H1 (cell line): Measurements from ENCODE around the gene EPB41L4B. TPM values are rescaled to one million over a fixed set of nuclear protein-coding genes. Genes with fewer than 3 reads are reported as not detected.

Experiments used
- CTCF ChIA-PET: fragments of 300-600 bp; sonication (Branson Sonifier 250); formaldehyde crosslinking; loops from one replicate; lab custom pipeline; 2021; ENCODE audit not compliant: partially characterized antibody; lab: Charles Lee
- POLR2A ChIA-PET: fragments of 300-600 bp; sonication (Branson Sonifier 250); formaldehyde crosslinking; loops from one replicate; lab custom pipeline; 2021; ENCODE audit warnings: inconsistent platforms; ENCODE audit not compliant: partially characterized antibody; lab: Charles Lee
- DNase-seq, 2 experiments: peaks; one replicate each; pipeline versions ENCODE4 v3.0.0 to v3.0.0-alpha.2; 2010 to 2022; ENCODE audit warnings: low spot score in 2 of 2, low read depth in 1 of 2, mixed read lengths in 1 of 2
- FAIRE-seq: peaks from 2 replicates; lab custom pipeline; 2011; peaks lifted over from hg19 to GRCh38; lab: Jason Lieb, UNC
- H2AFZ ChIP-seq: 2 replicates; pipeline ENCODE4 v1.8.1; 2012; ENCODE audit warnings: low read length, inconsistent platforms
- H2AK5ac ChIP-seq: 2 replicates; pipeline ENCODE4 v1.6.1; 2013; ENCODE audit warnings: low read depth, low read length
- H2BK120ac ChIP-seq: replicated peaks from 2 replicates; pipeline ENCODE3; 2013; ENCODE audit warnings: low read depth, low read length, inconsistent platforms
- H2BK12ac ChIP-seq: 2 replicates; pipeline ENCODE4 v1.6.1; 2013; ENCODE audit warnings: low read depth, low read length
- H2BK15ac ChIP-seq: 2 replicates; pipeline ENCODE4 v1.6.1; 2013; ENCODE audit warnings: low read length
- H2BK20ac ChIP-seq: 2 replicates; pipeline ENCODE4 v1.6.1; 2013; ENCODE audit warnings: low read length
- H2BK5ac ChIP-seq: 2 replicates; pipeline ENCODE4 v1.6.1; 2013; ENCODE audit warnings: low read depth, low read length
- H3K14ac ChIP-seq: 2 replicates; pipeline ENCODE4 v1.6.1; 2013; ENCODE audit warnings: inconsistent platforms; ENCODE audit not compliant: insufficient read length
- H3K18ac ChIP-seq: 2 replicates; pipeline ENCODE4 v1.6.1; 2013; ENCODE audit warnings: low read length; ENCODE audit errors: extremely low read depth
- H3K23ac ChIP-seq: 2 replicates; pipeline ENCODE4 v1.6.1; 2013; ENCODE audit warnings: inconsistent platforms; ENCODE audit not compliant: insufficient read length
- H3K23me2 ChIP-seq: 2 replicates; pipeline ENCODE4 v1.6.1; 2013; ENCODE audit warnings: low read depth, low read length
- H3K27ac ChIP-seq: 2 replicates; pipeline ENCODE4 v1.6.1; 2011; ENCODE audit warnings: low read depth, low read length, inconsistent platforms
- H3K27me3 ChIP-seq, 4 experiments: replicated peaks in 1 of 4; 1 replicate in 1 of 4; 2 replicates in 3 of 4; pipeline versions ENCODE4 v1.6.1 to v1.8.1; 2011 to 2013; ENCODE audit warnings: low read length in 3 of 4, mild to moderate bottlenecking in 3 of 4, inconsistent platforms in 2 of 4, mixed read lengths in 2 of 4, moderate library complexity in 1 of 4; ENCODE audit not compliant: control insufficient read depth in 3 of 4, insufficient read depth in 3 of 4; ENCODE audit errors: extremely low read depth in 1 of 4
- H3K36me3 ChIP-seq, 4 experiments: 2 replicates each; pipeline versions ENCODE4 v1.6.1 to v1.8.1; 2011 to 2013; ENCODE audit warnings: mild to moderate bottlenecking in 4 of 4, low read length in 3 of 4, moderate library complexity in 2 of 4, control low read depth in 1 of 4, inconsistent platforms in 1 of 4; ENCODE audit not compliant: insufficient read depth in 4 of 4, control insufficient read depth in 2 of 4
- H3K4ac ChIP-seq: replicated peaks from 2 replicates; pipeline ENCODE3; 2013; ENCODE audit warnings: low read length, low read depth, mixed read lengths, inconsistent platforms; ENCODE audit not compliant: insufficient read length
- H3K4me1 ChIP-seq, 4 experiments: replicated peaks in 1 of 4; 1 replicate in 1 of 4; 2 replicates in 3 of 4; pipeline versions ENCODE4 v1.6.1 to v1.8.1; 2011 to 2013; ENCODE audit warnings: low read length in 3 of 4, inconsistent platforms in 2 of 4, mixed read lengths in 1 of 4; ENCODE audit not compliant: insufficient read depth in 4 of 4, control insufficient read depth in 3 of 4
- H3K4me2 ChIP-seq, 2 experiments: 2 replicates each; pipeline versions ENCODE4 v1.6.1 to v1.8.1; 2011 to 2013; ENCODE audit warnings: low read depth in 2 of 2, low read length in 2 of 2, control low read depth in 1 of 2, inconsistent platforms in 1 of 2, mild to moderate bottlenecking in 1 of 2; ENCODE audit not compliant: insufficient read depth in 1 of 2
- H3K4me3 ChIP-seq, 4 experiments: fragments of 200-600, 300-600 bp in 1 of 4; sonication (generic), shearing (Covaris generic), sonication (Bioruptor Twin) in 1 of 4; 2 replicates each; pipeline versions ENCODE4 v1.5.1 to v1.8.1; 2011 to 2016; ENCODE audit warnings: low read length in 4 of 4, low read depth in 3 of 4, control low read depth in 2 of 4, inconsistent platforms in 2 of 4, mild to moderate bottlenecking in 2 of 4, mixed read lengths in 1 of 4, moderate library complexity in 1 of 4; ENCODE audit not compliant: insufficient read depth in 2 of 4; ENCODE audit errors: extremely low read depth in 1 of 4
- H3K56ac ChIP-seq: replicated peaks from 2 replicates; pipeline ENCODE3; 2013; ENCODE audit warnings: low read depth, mild to moderate bottlenecking, mixed read lengths, low read length, inconsistent platforms; ENCODE audit not compliant: insufficient read length
- H3K79me1 ChIP-seq: 2 replicates; pipeline ENCODE4 v1.6.1; 2013; ENCODE audit warnings: low read depth, low read length, control low read depth
- H3K79me2 ChIP-seq, 2 experiments: 2 replicates each; pipeline versions ENCODE4 v1.6.1 to v1.8.1; 2012 to 2013; ENCODE audit warnings: low read length in 2 of 2, mild to moderate bottlenecking in 2 of 2, inconsistent platforms in 1 of 2; ENCODE audit not compliant: insufficient read depth in 2 of 2, control insufficient read depth in 1 of 2
- H3K9ac ChIP-seq, 4 experiments: replicated peaks in 1 of 4; 1 replicate in 1 of 4; 2 replicates in 3 of 4; pipeline versions ENCODE4 v1.6.1 to v1.8.1; 2011 to 2013; ENCODE audit warnings: low read depth in 3 of 4, low read length in 3 of 4, control low read depth in 2 of 4, mild to moderate bottlenecking in 2 of 4, moderate library complexity in 2 of 4, inconsistent platforms in 1 of 4; ENCODE audit errors: extremely low read depth in 1 of 4
- H3K9me3 ChIP-seq, 2 experiments: 2 replicates each; pipeline versions ENCODE4 v1.6.1 to v1.8.1; 2012 to 2013; ENCODE audit warnings: mild to moderate bottlenecking in 2 of 2, moderate library complexity in 2 of 2, control low read depth in 1 of 2, inconsistent platforms in 1 of 2, low read depth in 1 of 2, low read length in 1 of 2, mixed read lengths in 1 of 2; ENCODE audit not compliant: insufficient read depth in 2 of 2
- H4K20me1 ChIP-seq, 2 experiments: replicated peaks in 1 of 2; 2 replicates each; pipeline versions ENCODE3 to v1.8.1; 2011 to 2013; ENCODE audit warnings: inconsistent platforms in 2 of 2, low read length in 2 of 2, mild to moderate bottlenecking in 1 of 2; ENCODE audit not compliant: insufficient read depth in 2 of 2, control insufficient read depth in 1 of 2
- H4K5ac ChIP-seq: 2 replicates; pipeline ENCODE4 v1.6.1; 2013; ENCODE audit warnings: low read length, low read depth, mixed read lengths, inconsistent platforms; ENCODE audit not compliant: insufficient read length
- H4K8ac ChIP-seq: 2 replicates; pipeline ENCODE4 v1.8.0; 2013; ENCODE audit warnings: mild to moderate bottlenecking, moderate library complexity, low read length, inconsistent platforms; ENCODE audit not compliant: insufficient read depth; ENCODE audit errors: extremely low read depth
- H4K91ac ChIP-seq: replicated peaks from 2 replicates; pipeline ENCODE3; 2013; ENCODE audit warnings: low read length, mixed read lengths, inconsistent platforms; ENCODE audit not compliant: insufficient read length
- HDAC6 ChIP-seq: IDR thresholded peaks from one replicate; pipeline ENCODE4 v1.7.1; 2012; ENCODE audit warnings: low read depth, mild to moderate bottlenecking, inconsistent platforms, low read length, moderate library complexity
- WGBS, 2 experiments: shearing (Covaris generic) in 1 of 2; methylation state at CpG; one replicate each; pipeline versions ENCODE4 v1.1.6 to v1.1.7; 2013 to 2015; ENCODE audit warnings: low lambda C conversion rate in 2 of 2, mixed read lengths in 2 of 2, inconsistent platforms in 1 of 2, low coverage in 1 of 2, missing lambda C conversion rate in 1 of 2; ENCODE audit not compliant: insufficient replicate concordance in 2 of 2, insufficient coverage in 1 of 2, insufficient read length in 1 of 2; ENCODE audit errors: extremely low coverage in 1 of 2, missing lambda C conversion rate in 1 of 2; 5-methylcytosine and 5-hydroxymethylcytosine counted together
- polyA plus RNA-seq, 7 experiments: library from polyadenylated mRNA; depleted of rRNA in 3 of 7; stranded (reverse) in 5 of 7; unstranded in 2 of 7; fragments of >200 nt in 5 of 7; fragments of 200-250 nt in 2 of 7; gene quantifications; 1 replicate in 5 of 7; 2 replicates in 1 of 7; 4 replicates in 1 of 7; pipeline versions ENCODE4 v1.2.1 to v1.2.3, GENCODE V29; 2011 to 2013; ENCODE audit warnings: missing spikeins in 2 of 7, mixed read lengths in 2 of 7
- total RNA-seq: library from RNA; stranded (reverse); fragmentation: NEBNext Ultra II Directional; extraction: Animal tissue kit (Norgen Biotek cat#: 25700); gene quantifications from 2 replicates; pipeline ENCODE4 v1.2.1, GENCODE V29; 2021

Gene EPB41L4B
- total and polyA plus RNA-seq, 2 of the 8 experiments (the other 6 are each of a cell fraction or from before 2014, with no cell fraction given), result 11.9 to 25.0 TPM

- H3K56ac ChIP-seq, result no peak overlapping the region
- H2AK5ac ChIP-seq, result no peak overlapping the region
- ChIA-PET CTCF (interaction anchor here (0.7 to 1.8 kb wide), 23 partner anchors 9 to 252 kb away, joined by 3 to 10 read pairs (median 4); no protein-coding TSS in a partner anchor), POLR2A (interaction anchor here (0.6 to 1.4 kb wide), 2 partner anchors 8 to 37 kb away, joined by 3 to 4 read pairs; no protein-coding TSS in a partner anchor)
- H2BK5ac ChIP-seq, result no peak overlapping the region
- H2BK15ac ChIP-seq, result no peak overlapping the region
- no peak overlapping the region for H3K4me3 ChIP-seq
- H3K79me2 ChIP-seq, result peaks cover 9 to 18% of the 10 kb centered on the region in 2 experiments
- H3K79me1 ChIP-seq, result peaks cover 5% of the 10 kb centered on the region
- H4K91ac ChIP-seq, result no peak overlapping the region
- FAIRE-seq, result no peak
- no peak overlapping the region for H3K9ac ChIP-seq
- no peak overlapping the region for H3K14ac ChIP-seq
- no peak overlapping the region for H3K4ac ChIP-seq
- no peak overlapping the region for H2BK12ac ChIP-seq
- 93% methylated on average over 5 of the region's 5 CpGs; no CpG with 5 or more reads in 1 of the 2 experiments for whole genome bisulfite sequencing, 2 experiments
- DNase-seq, result no peak
- H3K9me3 ChIP-seq, result no peaks in the 10 kb centered on the region
- no peaks in the 10 kb centered on the region for H3K36me3 ChIP-seq
- no peak overlapping the region for H4K8ac ChIP-seq
- H2BK120ac ChIP-seq, result no peak overlapping the region
- H3K27me3 ChIP-seq, result peaks cover 0 to 8% (median 0%) of the 10 kb centered on the region in 4 experiments; a peak in 2 of 7 replicates
- no peak for TF ChIP-seq HDAC6
- no peaks in the 10 kb centered on the region for H4K20me1 ChIP-seq
- no peak overlapping the region for H4K5ac ChIP-seq
- H3K23ac ChIP-seq, result no peak overlapping the region
- H3K18ac ChIP-seq, result no peak overlapping the region
- H2BK20ac ChIP-seq, result 0 out of 2 replicates have a peak overlapping the region, but pooled peaks have one; percentile 2
- peaks cover 7 to 11% (median 10%) of the 10 kb centered on the region in 4 experiments for H3K4me1 ChIP-seq
- no peak overlapping the region for H2AFZ ChIP-seq
- peaks cover 6% of the 10 kb centered on the region for H3K23me2 ChIP-seq
- no peak overlapping the region for H3K4me2 ChIP-seq
- H3K27ac ChIP-seq, result no peak overlapping the region
Observed at GRCh38 chr9:109321727-109322126, 868 bp upstream of the EPB41L4B start.
